Loucy (cell line): Measurements from ENCODE around the gene MLLT10.

Source experiments
- H2AFZ ChIP-seq: fragments of 200-600 bp; sonication (generic); 2 replicates; pipeline ENCODE4 v1.6.0; 2016; ENCODE audit warnings: antibody characterized with exemption, mild to moderate bottlenecking, low read length, moderate library complexity
- H3F3A ChIP-seq: fragments of 200-600 bp; 2 replicates; pipeline ENCODE4 v1.6.0; 2016; ENCODE audit warnings: antibody characterized with exemption, low read depth, mild to moderate bottlenecking
- H3K27me3 ChIP-seq: fragments of 200-600 bp; sonication (generic); 2 replicates; pipeline ENCODE4 v1.6.1; 2014; ENCODE audit warnings: low read length, mild to moderate bottlenecking; ENCODE audit not compliant: insufficient read depth, poor library complexity, severe bottlenecking
- H3K36me3 ChIP-seq: fragments of 200-600 bp; sonication (generic); 2 replicates; pipeline ENCODE4 v1.6.1; 2016; ENCODE audit warnings: low read length; ENCODE audit not compliant: insufficient read depth
- H3K4me1 ChIP-seq: fragments of 200-600 bp; sonication (generic); 2 replicates; pipeline ENCODE4 v1.5.1; 2014; ENCODE audit warnings: low read length, mild to moderate bottlenecking; ENCODE audit not compliant: insufficient read depth, poor library complexity, severe bottlenecking
- H3K4me2 ChIP-seq: fragments of 200-600 bp; sonication (generic); 2 replicates; pipeline ENCODE4 v1.6.0; 2014; ENCODE audit warnings: antibody characterized with exemption, low read length, low read depth, mild to moderate bottlenecking; ENCODE audit not compliant: poor library complexity, severe bottlenecking
- H3K4me3 ChIP-seq: fragments of 200-600 bp; sonication (generic); 2 replicates; pipeline ENCODE4 v1.5.1; 2014; ENCODE audit warnings: low read length, mild to moderate bottlenecking, mixed read lengths; ENCODE audit not compliant: poor library complexity, severe bottlenecking
- H3K79me2 ChIP-seq: fragments of 200-600 bp; sonication (generic); 2 replicates; pipeline ENCODE4 v1.6.1; 2014; ENCODE audit warnings: low read length; ENCODE audit not compliant: insufficient read depth
- H3K9ac ChIP-seq: fragments of 200-600 bp; sonication (generic); 2 replicates; pipeline ENCODE4 v1.6.0; 2014; ENCODE audit warnings: mild to moderate bottlenecking, low read depth, low read length, moderate library complexity; ENCODE audit not compliant: poor library complexity, severe bottlenecking
- H3K9me2 ChIP-seq: fragments of 200-600 bp; sonication (generic); replicated peaks from 2 replicates; pipeline ENCODE4 v1.6.1; 2016; ENCODE audit warnings: low read depth, low read length, mixed read lengths
- H3K9me3 ChIP-seq: fragments of 200-600 bp; sonication (generic); 2 replicates; pipeline ENCODE4 v1.6.1; 2014; ENCODE audit warnings: mild to moderate bottlenecking, antibody characterized with exemption, low read length, low read depth; ENCODE audit not compliant: insufficient read depth
- H4K20me1 ChIP-seq: fragments of 200-600 bp; sonication (generic); 2 replicates; pipeline ENCODE4 v1.6.0; 2014; ENCODE audit warnings: antibody characterized with exemption, low read length, mild to moderate bottlenecking; ENCODE audit not compliant: insufficient read depth, poor library complexity, severe bottlenecking
- CTCF ChIP-seq: fragments of 200-600 bp; sonication (generic); conservative IDR thresholded peaks from 2 replicates; pipeline ENCODE4 v1.5.1; 2014; ENCODE audit warnings: mild to moderate bottlenecking, antibody characterized with exemption, low read length
- EZH2phosphoT487 ChIP-seq: fragments of 200-600 bp; IDR thresholded peaks from 2 replicates; pipeline ENCODE4 v1.6.1; 2018; ENCODE audit warnings: antibody characterized with exemption, mild to moderate bottlenecking, moderate library complexity, borderline replicate concordance

Gene MLLT10

GRCh38 chr10:21602313-21602712 is 68.3 kb downstream of the MLLT10 start:
- Histone ChIP-seq H4K20me1 (peaks cover 24% of the 10 kb centered on the region), H3K4me1 (no peaks in the 10 kb centered on the region), H3K36me3 (peaks cover 24% of the 10 kb centered on the region; the same call in 1 of the 2 replicates)

GRCh38 chr10:21603721-21604120 is 69.7 kb downstream of the MLLT10 start:
- Histone ChIP-seq H4K20me1 (peaks cover 24% of the 10 kb centered on the region), H3K4me1 (no peaks in the 10 kb centered on the region), H3K9me2 (no peaks in the 10 kb centered on the region), H3K4me3 (no peak overlapping the region), H3K9me3 (no peaks in the 10 kb centered on the region), H3K79me2 (peaks cover 65% of the 10 kb centered on the region), H2AFZ (no peak overlapping the region), H3K4me2 (no peak overlapping the region), H3K36me3 (peaks cover 36% of the 10 kb centered on the region), H3K9ac (no peak overlapping the region), H3K27me3 (no peaks in the 10 kb centered on the region), H3F3A (no peaks in the 10 kb centered on the region)
- TF ChIP-seq EZH2phosphoT487 (no peak), CTCF (no peak)

More at GRCh38 chr10:21602313-21602712, 68.3 kb downstream of the MLLT10 start:
- Histone ChIP-seq H3K4me3 (no peak overlapping the region), H3K9ac (no peak overlapping the region), H3K9me3 (no peaks in the 10 kb centered on the region), H2AFZ (no peak overlapping the region), H3K9me2 (no peaks in the 10 kb centered on the region), H3K79me2 (peaks cover 70% of the 10 kb centered on the region), H3F3A (no peaks in the 10 kb centered on the region), H3K4me2 (no peak overlapping the region), H3K27me3 (no peaks in the 10 kb centered on the region)
- no peak for TF ChIP-seq CTCF
- TF ChIP-seq EZH2phosphoT487, result no peak

GRCh38 chr10:21604651-21605050 is 70.6 kb downstream of the MLLT10 start:
- no peak overlapping the region for H3K9ac ChIP-seq
- no peaks in the 10 kb centered on the region for H3K9me2 ChIP-seq
- H3F3A ChIP-seq, result no peaks in the 10 kb centered on the region
- H3K79me2 ChIP-seq, result peaks cover 69% of the 10 kb centered on the region
- TF ChIP-seq EZH2phosphoT487 (no peak), CTCF (no peak)
- H3K4me1 ChIP-seq, result no peaks in the 10 kb centered on the region
- no peaks in the 10 kb centered on the region for H3K9me3 ChIP-seq
- no peak overlapping the region for H3K4me3 ChIP-seq
- H2AFZ ChIP-seq, result no peak overlapping the region
- H4K20me1 ChIP-seq, result peaks cover 24% of the 10 kb centered on the region
- no peak overlapping the region for H3K4me2 ChIP-seq
- H3K27me3 ChIP-seq, result no peaks in the 10 kb centered on the region
- peaks cover 36% of the 10 kb centered on the region for H3K36me3 ChIP-seq
